GM23248 (cell line): ENCODE data around the gene RNF115.

Experiments used
- EZH2 ChIP-seq: fragments of 200-600 bp; sonication (generic); IDR thresholded peaks from 2 replicates; pipeline ENCODE4 v1.6.1; 2018; ENCODE audit warnings: antibody characterized with exemption, mild to moderate bottlenecking; ENCODE audit not compliant: insufficient read depth, poor library complexity, severe bottlenecking
- EZH2phosphoT487 ChIP-seq: fragments of 200-600 bp; sonication (generic); IDR thresholded peaks from 2 replicates; pipeline ENCODE4 v1.6.1; 2018; ENCODE audit warnings: antibody characterized with exemption, moderate library complexity, mild to moderate bottlenecking, low read depth; ENCODE audit not compliant: insufficient read depth

DNA sequence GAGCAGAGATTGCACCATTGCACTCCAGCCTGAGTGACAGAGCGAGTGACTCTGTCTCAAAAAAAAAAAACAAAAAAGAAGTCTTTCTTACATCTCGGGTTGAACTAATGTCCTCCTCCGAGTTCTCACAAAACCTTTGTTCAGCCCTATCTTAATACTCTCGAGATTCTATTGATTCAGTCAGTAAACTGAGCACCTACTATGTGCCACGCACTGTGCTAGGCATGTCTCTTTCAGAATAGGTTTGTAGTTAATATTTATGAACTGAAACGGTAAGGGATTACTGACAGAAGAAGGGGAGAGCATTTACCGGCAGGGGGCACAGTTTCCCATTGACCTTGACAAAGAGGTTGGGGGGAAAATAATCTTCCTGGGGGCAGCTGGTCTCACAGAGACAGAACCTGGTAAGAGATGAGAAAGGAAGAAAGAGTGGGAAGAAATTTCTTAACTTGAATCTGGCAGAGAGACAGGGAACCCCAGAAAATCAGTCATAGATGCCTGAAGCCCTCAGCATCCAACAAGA lies 31.6 kb upstream of the RNF115 start:
- TF ChIP-seq EZH2 (no peak), EZH2phosphoT487 (no peak)
